ENCODE results near the gene PPARA.
"Not testable (repeated sequence)": the region's sequence is repeated elsewhere in the genome, so short reads cannot be mapped to it uniquely, and the experiment has no call there.

The PPARA gene

DNA sequence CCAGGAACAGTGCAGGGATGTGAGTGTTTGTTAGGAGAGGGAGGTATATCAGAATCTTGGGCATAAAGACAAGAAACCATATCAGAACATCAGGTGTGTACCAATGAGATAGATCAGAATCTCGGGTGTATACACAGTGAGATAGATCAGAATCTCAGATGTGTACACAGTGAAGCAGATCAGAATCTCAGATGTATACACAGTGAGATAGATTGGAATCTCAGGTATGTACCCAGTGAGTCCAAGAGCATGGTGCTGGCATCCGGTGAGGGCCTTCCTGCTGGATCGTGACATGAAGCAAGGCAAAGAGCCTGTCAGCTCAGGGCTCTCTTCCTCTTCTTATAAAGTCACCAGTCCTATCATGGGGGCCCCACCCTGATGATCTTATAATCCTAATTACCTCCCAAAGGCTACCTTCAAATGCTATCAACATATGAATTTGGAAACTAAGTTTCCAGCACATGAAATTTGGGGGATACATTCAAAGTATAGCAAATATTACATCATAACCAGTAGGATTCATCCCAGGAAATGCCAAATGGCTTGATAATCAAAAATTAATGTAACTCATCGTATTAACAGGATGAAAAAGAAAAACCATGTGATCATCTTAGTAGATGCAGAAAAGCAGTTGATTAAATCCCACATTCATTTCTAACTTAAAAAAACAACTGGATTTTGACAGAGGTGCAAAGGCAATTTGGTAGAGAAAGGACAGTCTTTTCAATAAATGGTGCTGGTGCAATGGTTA is 28.6 kb downstream of the PPARA start:
- no peak for DNase-seq

DNA sequence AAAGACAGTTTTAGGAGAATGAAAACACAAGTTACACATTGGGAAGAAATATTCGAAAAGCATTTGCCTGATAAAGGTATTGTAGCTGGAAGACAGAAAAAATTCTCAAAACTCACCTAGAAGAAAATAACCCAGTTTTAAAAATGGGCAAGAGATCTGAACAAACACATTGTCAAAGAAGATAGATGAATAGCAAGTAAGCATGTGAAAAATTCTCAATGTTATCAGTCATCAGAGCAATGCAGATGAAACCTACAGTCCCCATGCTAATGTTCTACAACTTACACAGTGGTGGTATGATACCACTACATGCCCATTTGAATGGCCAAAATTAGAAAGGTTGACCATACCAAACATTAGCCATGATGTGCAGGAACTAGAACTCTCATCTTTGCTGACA is 29.4 kb downstream of the PPARA start:
- DNase-seq: no peak

DNA sequence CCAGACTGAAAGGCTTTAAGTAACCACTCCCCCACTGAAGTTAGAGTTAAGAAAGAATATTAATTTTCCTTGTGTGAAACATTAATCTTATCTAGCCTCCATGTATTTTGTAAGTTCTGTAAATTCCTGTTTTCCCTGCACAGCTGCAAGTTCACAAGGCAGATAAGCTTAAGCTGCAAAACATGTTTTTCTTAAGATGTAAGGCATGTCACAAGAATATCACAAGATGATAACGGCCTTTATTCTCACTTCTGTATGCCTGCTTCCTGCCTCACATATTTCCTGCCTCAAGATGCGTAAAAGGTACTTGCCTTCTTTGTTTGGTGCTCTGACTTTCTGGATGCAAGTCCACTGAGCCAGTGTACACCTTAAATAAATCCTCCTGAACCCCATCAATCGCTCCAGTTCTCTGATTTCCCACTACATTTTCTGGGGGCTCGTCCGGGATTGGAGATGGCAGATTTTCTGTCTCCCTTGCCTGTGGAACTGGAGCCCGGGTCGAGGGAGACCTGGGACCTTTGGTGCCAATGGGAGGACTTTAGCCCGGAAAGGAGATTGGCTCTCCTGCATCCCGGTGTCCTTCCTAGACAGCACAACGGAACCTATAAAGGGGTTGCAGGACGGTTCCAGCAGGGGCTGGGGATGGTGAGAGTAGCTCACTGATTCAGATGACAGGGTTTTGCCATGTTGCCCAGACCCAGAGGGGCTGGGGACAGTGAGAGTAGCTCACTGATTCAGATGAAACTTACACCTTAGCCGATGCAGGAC is 30.2 kb downstream of the PPARA start:
- DNase-seq: no peak

DNA sequence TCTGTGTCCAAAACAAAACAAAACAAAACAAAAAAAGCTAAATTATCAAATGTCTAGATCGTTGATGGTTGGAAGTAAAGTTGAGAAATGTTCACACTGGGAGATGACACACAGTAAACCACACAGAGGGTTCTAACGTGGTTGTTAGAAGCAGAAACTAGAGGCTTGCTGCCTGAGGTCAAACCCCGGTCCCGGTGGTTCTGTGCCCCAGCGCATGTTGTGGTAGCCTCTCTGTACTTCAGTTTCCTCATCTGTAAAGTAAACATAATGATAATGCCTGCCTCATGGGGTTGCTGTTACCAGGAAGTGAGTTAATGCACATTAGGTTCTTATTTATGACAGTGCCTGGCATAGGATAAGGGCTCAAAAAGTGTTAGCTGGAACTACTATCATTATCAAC is 33.4 kb downstream of the PPARA start:
- no peak for DNase-seq

DNA sequence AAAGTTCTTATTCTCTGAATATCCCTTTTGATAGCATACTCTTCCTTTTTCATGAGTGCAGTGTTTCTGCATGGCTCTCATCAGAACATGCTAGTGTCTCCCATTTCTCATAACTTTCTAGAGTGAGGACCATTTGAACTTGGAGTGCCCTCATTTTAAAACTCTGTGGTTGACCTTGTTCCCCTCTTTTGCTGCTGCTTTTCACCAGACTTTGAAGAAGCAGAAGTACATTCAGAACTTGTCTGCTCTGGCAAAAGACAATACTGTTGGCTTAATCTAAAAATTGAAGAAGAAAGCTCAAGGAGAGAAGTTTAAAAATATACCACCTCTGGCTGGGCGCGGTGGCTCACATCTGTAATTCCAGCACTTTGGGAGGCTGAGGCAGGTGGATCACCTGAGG is 35.0 kb downstream of the PPARA start:
- no peak for DNase-seq

DNA sequence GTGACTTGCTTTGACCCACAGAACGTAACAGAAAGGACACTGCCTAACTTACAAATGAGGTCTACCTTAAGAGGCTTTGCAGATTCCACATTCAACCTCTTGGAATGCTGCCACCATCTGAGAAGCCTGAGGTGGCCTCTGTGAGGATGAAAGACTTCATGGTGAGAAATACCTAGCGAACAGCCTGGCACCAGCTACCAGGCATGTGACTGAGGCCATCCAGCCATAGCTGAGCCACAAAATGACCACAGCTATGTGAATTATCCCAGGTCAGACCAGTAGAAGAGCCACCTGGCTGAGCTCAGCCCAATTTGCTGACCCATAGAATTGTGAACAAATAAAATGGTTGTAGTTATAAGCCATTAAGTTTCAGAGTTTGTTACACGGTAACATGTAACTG is 37.5 kb downstream of the PPARA start:
- no peak for DNase-seq

DNA sequence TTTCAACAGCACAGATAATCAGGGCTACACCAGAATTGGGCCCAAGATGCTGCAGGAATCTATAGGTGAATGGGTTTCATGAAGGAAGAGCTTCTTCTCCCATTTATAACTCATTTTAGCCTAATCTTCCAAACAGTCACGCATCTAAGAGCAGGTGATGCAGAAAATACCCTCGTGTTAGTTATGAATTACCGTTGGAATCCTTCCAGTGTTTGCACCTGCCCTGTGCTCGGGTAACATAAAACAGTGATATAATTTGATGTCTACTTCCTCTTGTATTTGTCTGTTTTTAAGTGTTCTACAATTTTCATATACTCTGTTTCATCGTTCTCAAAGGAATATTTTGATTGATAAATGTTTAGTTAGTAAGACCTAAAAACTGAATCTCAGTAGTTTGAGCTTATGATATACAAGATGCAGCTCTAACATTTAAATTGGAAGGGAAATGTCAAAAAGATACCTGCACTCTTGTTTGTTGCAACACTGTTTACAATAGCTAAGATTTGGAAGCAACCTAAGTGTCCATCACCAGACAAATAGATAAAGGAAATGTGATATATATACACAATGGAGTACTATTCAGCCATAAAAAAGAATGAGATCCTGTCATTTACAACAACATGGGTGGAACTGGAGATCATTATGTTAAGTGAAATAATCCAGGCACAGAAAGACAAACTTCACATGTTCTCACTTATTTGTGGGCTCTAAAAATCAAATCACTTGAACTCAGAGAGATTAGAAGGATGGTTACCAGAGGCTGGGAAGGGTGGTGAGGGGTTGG is 42.1 kb downstream of the PPARA start:
- no peak for DNase-seq

DNA sequence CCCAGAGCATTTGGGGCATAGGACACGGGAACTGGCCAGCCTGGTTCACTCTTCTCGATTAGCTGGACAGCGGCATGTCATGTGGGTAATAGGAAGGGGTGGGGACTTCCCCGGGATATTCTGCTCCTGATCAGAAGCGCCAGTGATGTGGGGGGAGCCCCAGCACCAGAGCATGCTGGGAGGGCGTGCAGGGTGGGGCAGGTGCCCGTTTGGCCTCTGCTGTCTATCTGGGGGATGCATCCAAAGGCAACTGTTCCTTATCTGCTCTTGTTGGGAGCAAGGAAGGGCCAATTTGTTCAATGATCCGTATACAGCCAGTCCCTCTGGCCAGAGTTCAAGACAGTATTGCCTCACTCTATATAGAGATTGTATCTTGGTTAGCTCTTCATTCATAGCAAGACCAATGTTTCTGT is 43.6 kb downstream of the PPARA start:
- no peak for DNase-seq

DNA sequence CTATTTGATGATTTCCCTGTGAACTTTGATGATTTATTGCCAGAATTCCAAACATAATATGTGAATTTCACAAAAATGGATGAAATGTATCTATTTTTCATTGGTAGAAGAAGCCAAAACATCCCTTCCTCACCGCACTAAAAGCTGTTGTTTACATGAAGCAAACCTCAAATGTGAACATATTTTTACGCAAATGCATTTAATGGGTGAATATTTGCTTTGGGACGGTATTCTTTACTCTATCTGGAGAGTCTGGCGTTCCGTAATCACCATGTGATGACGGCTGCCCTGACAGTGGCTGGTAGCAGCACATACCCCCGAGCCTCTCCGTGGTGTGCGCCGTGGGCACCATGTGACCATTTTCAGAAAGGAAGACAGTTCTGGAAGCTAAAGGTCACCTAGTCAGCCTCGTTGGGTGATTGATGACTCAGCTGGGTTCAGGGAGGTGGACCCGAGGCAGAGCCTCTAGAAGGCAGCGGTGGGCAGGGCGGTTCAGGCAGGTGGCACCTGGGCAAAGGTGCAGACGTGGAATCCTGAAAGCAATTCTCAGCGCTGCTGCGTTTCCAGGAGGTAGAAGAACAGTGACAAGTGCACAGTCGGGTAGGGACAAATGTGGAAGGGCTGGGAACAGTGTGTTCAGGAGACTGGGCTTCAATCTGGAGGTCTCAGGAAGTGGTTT is 45.3 kb downstream of the PPARA start:
- DNase-seq: no peak

DNA sequence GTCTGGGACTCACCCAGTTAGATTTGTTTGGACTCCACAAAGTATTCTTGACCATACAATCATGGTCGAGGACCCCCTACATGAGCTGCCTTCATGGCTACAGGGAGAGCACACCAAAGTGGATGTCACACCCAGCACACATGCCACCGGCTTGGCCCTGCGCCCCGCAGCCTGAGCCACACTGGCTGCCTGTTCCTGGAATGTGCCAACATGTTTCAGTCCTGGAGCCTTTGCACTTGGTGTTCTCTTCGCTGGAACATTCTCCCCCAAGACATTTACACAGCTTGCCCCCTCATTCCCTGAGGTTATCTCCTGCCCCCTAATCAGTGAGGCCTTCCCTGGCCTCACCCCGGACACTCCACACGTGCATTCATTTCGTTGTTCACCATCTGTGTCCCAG is 46.0 kb downstream of the PPARA start:
- DNase-seq: no peak

DNA sequence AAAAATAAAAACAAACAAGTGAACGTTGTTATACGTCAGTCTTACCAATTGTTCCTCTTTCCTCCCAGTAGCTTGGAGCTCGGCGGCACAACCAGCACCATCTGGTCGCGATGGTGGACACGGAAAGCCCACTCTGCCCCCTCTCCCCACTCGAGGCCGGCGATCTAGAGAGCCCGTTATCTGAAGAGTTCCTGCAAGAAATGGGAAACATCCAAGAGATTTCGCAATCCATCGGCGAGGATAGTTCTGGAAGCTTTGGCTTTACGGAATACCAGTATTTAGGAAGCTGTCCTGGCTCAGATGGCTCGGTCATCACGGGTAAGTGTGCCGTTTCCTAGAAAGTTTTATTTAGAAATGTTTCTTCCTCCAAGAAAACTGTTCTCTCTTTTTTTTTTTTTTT is 47.9 kb downstream of the PPARA start:
- no peak for DNase-seq

DNA sequence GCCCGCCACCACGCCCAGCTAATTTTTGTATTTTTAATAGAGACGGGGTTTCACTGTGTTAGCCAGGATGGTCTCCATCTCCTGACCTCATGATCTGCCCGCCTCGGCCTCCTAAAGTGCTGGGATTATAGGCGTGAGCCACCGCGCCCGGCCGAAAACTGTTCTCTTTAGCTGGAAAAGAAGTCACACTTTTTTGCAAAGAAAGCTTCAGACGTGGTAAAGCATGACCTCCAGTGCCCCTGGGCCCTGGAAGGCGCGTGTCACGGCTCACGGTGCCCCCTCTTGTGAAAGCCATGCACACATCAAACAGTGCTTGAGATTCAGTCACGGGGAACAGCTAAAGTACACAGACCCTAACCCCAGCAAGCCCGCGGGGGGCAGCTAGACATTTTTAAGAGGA is 48.5 kb downstream of the PPARA start:
- not testable (repeated sequence) for DNase-seq

DNA sequence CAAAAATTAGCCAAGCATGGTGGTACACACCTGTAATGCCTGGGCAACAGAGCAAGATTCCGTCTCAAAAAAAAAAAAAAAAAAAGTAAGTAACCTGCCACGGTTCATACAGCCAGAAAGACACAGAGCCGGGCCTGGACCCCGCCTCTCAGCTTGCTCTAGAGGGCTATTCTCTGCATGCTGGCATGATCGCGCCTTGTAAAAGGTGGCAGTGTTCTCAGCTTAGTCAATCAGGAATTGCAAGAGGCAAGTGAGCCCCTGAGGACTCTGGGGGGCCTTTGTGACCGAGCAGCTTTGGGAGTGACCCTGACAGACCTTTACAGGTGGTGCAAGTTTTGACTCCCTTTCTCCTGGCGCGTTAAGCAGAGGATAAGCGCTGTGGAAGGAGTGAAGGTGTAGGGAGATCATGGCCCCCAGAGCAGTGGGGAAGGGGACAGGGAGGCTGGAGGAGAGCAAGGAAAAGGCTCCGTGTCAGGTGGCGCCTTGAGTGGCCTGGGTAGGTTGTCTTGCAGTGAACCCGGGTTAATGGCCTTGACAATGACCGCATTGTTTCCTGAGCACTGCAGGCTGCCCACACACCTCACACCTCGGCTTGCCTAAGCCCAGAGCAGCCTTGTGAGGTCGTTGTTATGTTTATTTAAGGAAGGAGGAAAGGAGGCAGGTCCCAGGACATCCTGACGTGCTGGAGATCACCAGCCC is 50.9 kb downstream of the PPARA start:
- no peak for DNase-seq

DNA sequence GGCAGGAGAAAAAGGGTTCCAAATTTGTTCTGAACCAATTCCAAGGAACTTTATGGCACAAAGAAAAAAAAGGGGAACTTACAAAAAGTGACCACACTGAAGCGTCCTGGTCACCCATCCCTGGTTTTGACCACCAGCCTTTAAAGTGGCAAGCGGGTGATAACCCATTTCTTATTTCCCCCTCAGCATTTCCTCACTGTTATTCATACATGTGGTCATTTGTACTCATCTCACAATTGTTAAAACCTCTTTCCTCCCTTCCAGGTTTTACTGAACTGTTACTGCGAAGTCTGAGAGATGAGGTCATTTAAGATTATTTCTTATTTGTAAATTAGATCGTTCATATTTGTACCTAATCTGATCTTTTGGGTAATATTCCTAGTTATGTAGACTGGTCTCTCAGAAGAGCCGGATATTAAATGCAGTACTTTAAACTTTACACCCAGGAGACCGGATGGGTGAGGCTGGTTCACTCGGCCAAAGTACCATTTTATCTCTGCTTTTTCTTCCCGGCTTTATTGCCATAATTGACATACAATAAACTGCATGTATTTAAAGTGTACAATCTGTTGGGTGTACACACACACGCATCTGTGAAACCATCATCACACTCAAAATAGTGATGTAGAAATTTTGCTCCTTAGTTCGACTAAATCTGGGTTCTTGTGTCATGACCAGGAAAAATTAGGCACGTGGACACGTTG is 52.7 kb downstream of the PPARA start:
- no peak for DNase-seq

DNA sequence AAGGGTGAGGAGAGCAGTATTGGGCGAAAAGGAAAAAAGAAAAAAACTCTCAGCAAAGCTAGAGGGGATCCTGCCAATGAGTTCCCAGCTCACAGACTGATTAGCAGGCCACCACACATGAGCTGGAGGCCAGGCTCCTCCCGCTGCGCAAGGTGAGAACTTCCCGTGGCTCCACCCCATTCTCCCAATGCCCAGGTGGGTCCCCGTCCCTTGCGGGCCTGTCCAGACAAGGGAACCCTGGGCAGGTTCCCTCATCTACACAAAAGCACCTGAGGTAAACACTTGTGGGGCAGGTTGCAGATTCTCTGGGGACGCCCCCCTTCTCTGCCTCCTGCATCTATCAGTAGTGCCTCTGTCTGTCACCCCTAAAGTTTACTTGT is 53.3 kb downstream of the PPARA start:
- no peak for DNase-seq

DNA sequence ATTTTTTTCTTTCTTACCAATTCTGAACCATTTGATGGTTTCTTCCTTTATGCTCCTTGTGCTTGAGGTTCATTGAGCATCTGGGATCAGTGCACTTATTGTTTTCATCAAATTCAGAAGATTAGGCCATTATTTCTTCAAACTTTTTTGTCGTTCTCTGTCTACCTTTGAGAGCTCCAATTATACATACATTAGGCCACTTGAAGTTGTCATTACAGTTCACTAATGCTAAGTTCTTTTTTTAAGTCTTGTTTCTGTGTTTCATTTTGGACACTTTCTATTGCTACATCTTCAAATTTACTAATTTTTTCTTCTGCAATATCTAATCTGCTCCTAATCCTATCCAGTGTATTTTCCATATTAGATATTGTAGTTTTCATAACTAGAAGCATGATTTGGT is 58.9 kb downstream of the PPARA start:
- DNase-seq: no peak

DNA sequence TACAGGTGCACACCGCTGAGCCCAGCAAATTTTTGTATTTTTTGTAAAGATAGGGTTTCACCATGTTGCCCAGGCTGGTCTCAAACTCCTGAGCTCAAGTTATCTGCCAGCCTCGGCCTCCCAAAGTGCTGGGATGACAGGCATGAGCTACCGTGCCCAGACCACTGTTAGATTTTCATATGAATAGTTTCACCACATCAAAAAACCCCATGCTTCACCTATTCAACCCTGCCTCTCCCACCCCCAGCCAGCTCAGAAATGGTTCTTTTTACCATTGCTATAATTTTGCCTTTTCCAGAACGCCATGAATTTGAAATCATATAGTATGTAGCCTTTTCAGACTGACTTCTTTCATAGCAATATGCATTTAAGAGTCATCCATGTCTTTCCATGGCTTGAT is 61.9 kb downstream of the PPARA start:
- DNase-seq: no peak

DNA sequence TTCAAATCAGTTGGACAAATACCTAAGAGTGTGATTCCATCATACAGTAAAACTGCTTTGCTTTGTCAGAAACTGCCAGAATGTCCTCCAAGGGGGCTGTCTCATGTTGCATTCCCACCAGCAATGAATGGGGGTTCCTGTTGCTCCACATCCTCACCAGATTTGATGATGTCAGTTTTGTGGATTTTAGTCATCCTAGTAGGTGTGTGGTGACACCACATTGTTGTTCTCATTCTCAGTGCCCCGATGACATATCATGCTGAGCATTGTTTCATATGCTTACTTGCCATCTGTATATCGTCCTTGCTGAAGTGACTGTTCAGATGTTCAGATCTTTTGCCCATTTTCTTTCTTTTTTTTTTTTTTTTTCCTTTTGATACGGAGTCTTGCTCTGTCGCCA is 62.7 kb downstream of the PPARA start:
- DNase-seq: no peak

DNA sequence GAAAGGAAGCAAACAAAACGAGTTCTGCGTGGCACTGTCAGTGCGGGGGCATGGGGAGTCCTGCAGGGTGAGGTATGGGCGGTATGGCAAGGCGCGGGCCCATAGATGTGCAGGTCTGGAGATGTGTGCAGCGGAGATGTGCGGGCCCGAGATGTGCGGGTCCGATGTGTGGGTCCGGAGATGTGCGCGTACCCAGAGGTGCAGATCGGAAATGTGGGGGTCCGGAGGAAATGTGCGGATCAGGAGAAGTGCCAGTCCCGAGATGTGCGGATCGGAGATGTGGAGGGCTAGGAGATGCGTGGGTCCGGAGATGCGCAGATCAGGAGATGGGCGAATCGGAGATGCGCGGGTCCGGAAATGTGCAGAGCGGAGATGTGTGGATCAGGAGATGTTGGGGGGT is 63.8 kb downstream of the PPARA start:
- no peak for DNase-seq

DNA sequence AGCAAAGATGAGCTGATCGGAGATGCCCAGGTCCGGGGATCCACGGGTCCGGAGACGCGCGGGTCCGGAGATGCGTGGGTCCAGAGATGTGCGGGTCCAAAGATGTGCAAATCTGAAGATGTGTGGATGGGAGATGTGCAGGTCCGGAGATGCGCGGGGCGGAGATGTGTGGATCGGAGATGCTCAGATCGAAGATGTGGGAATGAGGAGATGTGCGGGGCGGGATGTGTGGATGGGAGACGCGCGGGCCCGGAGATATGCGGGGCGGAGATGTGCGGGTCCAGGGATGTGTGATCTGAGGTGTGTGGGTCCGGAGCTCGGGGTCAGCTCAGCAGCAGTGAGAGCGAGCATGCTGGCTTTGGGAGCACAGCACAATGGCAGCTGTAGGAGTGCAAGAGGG is 64.3 kb downstream of the PPARA start:
- no peak for DNase-seq

DNA sequence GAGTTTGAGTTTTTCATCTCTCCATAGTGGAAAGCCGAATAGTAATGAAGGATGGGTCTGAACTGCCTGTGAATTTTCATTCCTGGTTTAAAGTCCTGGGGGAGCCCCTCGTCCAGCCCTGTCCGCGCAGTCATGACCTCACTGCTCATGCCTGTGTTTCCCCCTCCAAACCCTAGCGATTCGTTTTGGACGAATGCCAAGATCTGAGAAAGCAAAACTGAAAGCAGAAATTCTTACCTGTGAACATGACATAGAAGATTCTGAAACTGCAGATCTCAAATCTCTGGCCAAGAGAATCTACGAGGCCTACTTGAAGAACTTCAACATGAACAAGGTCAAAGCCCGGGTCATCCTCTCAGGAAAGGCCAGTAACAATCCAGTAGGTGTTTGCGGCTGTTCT is 69.3 kb downstream of the PPARA start:
- no peak for DNase-seq

DNA sequence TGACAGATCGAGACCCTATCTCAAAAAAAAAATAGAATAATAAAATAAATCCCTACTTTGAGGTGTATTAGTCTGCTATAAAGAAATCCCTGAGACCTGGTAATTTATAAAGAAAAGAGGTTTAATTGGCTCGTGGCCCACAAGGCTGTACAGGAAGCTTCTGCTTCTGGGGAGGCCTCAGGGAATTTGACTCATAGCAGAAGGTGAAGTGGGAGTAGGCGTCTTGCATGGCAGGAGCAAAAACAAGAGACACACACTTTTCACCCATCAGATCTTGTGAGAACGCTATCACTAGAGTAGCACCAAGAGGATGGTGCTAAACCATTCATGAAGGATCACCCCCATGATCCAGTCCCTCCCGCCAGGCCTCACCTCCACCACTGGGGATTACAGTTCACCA is 70.6 kb downstream of the PPARA start:
- DNase-seq: no peak
